Esophagus muscularis mucosa (tissue), 3 donors: ENCODE data around the gene ERGIC1.

Source experiments
- EP300 ChIP-seq: sonication (generic); formaldehyde crosslinking; IDR thresholded peaks from one replicate; pipeline ENCODE4 v1.6.1; 2017; ENCODE audit warnings: antibody characterized with exemption
- TF ChIP-seq, protein P1 (sequence below), 3 experiments: fragments of 200-600 bp in 2 of 3; fragments of 450-650 bp in 1 of 3; sonication (generic) in 2 of 3; IDR thresholded peaks; one replicate each; pipeline ENCODE4 v1.5.1; 2017 to 2019; ENCODE audit warnings: antibody characterized with exemption in 3 of 3, mild to moderate bottlenecking in 2 of 3, moderate library complexity in 1 of 3

DNA sequence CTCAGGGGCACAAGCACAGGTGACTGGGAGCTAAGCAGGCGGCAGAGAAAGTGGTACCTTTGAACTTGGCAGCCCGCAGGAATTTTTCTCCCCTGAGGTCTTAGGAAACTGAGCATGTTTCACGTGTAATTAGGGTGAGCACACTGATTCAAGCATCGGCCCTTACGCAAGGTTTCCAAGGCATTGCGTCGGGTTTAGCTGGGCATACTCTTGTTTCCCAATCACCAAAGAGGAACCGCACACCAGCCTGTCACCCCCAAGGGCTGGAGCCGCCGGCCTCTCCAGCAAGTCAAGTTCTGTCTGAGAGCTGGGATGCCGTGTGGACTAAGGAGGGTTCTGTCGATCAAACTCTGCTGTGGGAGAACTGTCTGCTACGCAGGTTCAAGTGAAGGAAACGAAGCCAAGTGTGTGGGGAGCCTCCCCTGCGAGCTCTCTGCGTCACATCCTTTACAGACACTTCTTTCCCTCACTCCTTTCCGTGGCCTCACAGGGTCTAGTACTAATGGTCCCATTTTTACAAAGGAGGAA is 53.0 kb downstream of the ERGIC1 start:
- peak; percentile 91 for TF ChIP-seq EP300
- TF ChIP-seq, protein P1, sequence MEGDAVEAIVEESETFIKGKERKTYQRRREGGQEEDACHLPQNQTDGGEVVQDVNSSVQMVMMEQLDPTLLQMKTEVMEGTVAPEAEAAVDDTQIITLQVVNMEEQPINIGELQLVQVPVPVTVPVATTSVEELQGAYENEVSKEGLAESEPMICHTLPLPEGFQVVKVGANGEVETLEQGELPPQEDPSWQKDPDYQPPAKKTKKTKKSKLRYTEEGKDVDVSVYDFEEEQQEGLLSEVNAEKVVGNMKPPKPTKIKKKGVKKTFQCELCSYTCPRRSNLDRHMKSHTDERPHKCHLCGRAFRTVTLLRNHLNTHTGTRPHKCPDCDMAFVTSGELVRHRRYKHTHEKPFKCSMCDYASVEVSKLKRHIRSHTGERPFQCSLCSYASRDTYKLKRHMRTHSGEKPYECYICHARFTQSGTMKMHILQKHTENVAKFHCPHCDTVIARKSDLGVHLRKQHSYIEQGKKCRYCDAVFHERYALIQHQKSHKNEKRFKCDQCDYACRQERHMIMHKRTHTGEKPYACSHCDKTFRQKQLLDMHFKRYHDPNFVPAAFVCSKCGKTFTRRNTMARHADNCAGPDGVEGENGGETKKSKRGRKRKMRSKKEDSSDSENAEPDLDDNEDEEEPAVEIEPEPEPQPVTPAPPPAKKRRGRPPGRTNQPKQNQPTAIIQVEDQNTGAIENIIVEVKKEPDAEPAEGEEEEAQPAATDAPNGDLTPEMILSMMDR (IDR thresholded peaks at IDR 0.05): no peak
